NCI-H82 treated with DMSO at 0.1 percent for 48 hours (cell line): ENCODE measurements around the gene PCDHGB5.

Source experiments
- DNase-seq: peaks from one replicate; lab custom pipeline; 2025; ENCODE audit not compliant: unreplicated experiment; lab: John Stamatoyannopoulos, UW

The PCDHGB5 gene

GRCh38 chr5:141439411-141440141, 41.8 kb downstream of the PCDHGB5 start:
- no peak for DNase-seq

GRCh38 chr5:141440341-141440740, 42.6 kb downstream of the PCDHGB5 start:
- no peak for DNase-seq

GRCh38 chr5:141441571-141442170, 43.9 kb downstream of the PCDHGB5 start:
- no peak for DNase-seq
